Lower leg skin (tissue), 3 donors: ENCODE measurements around the gene OR2B3.

ENCODE experiments used
- CTCF ChIP-seq, 3 donors: fragments of 450-650 bp; IDR thresholded peaks; one replicate each; pipeline ENCODE4 v1.5.1; 2016; ENCODE audit warnings: antibody characterized with exemption in 3 of 3, mild to moderate bottlenecking in 3 of 3, moderate library complexity in 2 of 3
- POLR2A ChIP-seq, 2 donors: fragments of 450-650 bp; IDR thresholded peaks; one replicate each; pipeline ENCODE4 v1.6.1; 2016 to 2017; ENCODE audit warnings: antibody characterized with exemption in 2 of 2, mild to moderate bottlenecking in 1 of 2, moderate library complexity in 1 of 2

DNA sequence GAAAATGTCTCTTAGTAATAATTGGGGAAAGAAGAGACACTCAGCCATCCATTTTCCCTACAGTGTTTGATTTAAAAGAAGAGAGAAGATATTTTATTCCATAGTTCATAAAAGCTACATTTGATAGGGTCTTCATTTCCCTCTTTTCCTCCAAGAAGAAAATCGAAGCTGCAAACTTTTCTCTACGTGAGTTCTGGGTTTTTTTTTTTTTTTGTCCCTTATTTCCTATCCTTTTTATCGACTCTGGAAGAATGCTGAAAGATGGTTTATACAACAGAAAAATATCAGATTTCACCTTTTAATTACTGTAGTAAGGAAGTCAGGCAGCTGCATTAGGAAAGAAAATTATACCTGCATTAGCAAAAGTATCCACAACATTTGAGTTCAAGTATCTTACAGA is 12.1 kb upstream of the OR2B3 start, which contains the start of gene OR2J1:
- TF ChIP-seq CTCF (IDR thresholded peaks at IDR 0.05) (no peak), POLR2A (IDR thresholded peaks at IDR 0.05) (no peak)
